Endothelial cell of umbilical vein (primary cell): ENCODE results near the gene RHOG.

Experiments
- CTCF ChIP-seq, 2 donors: IDR thresholded peaks; 1 replicate in 1 of 2; 2 replicates in 1 of 2; pipeline ENCODE4 v1.5.1; 2011; ENCODE audit warnings: low read length in 2 of 2, mild to moderate bottlenecking in 2 of 2, moderate library complexity in 2 of 2, control low read depth in 1 of 2, inconsistent platforms in 1 of 2, low read depth in 1 of 2; ENCODE audit not compliant: insufficient read depth in 1 of 2; ENCODE audit errors: extremely low read depth in 1 of 2
- EZH2 ChIP-seq: IDR thresholded peaks from 2 replicates; pipeline ENCODE4 v1.6.1; 2012; ENCODE audit warnings: borderline replicate concordance, low read depth, mild to moderate bottlenecking, moderate library complexity, low read length, inconsistent platforms; ENCODE audit not compliant: severe bottlenecking
- POLR2A ChIP-seq: IDR thresholded peaks from 2 replicates; pipeline ENCODE4 v1.6.1; 2012; ENCODE audit warnings: low read depth, mild to moderate bottlenecking, control low read depth, low read length

- TF ChIP-seq CTCF (IDR thresholded peaks at IDR 0.05; ENCODE audit: extremely low read depth in 1 of 2, insufficient read depth in 1 of 2, low read depth in 1 of 2, low read length in 2 of 2) (no peak), POLR2A (no peak), EZH2 (no peak)
These were observed 3.9 kb downstream of the RHOG start for GRCh38 chr11:3836903-3837302.
